ENCODE results near the gene CIRBP.
A peak's percentile ranks its signal among the peaks of the same experiment; 100 is the strongest.

The CIRBP gene

DNA sequence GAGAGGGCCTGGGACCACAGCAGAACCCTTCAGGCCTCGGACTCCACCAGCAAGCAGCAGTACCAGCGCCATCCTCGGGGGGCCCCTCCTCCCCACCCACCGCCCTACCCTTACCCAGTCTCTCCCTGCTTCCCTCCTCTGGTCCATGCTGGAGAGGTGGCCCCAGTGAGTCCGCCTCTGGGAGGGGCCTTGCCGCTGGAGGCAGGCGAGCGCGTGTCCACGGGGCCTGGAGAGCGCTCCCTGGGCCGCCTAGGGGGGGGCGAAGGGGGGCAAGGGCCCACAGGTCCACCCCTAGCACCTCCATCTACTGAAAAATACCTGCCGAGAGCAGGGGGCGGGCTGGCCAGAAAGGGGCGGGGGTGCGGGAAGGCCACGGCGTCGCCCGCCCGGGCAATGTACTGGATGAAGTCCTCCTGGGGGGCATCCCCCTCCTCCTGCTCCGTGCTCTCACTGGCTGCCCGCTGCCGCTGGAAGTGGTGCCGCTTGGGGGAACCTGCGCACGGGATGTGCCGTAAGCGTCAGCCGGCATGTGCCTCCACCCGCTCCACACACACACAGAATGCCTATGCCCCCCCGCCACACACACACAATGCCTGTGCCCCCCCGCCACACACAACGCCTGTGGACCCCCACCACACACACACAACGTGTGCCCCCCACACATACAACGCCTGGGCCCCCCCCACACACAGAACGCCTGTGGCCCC lies 38.2 kb upstream of the CIRBP start:
- no peak for DNase-seq

DNA sequence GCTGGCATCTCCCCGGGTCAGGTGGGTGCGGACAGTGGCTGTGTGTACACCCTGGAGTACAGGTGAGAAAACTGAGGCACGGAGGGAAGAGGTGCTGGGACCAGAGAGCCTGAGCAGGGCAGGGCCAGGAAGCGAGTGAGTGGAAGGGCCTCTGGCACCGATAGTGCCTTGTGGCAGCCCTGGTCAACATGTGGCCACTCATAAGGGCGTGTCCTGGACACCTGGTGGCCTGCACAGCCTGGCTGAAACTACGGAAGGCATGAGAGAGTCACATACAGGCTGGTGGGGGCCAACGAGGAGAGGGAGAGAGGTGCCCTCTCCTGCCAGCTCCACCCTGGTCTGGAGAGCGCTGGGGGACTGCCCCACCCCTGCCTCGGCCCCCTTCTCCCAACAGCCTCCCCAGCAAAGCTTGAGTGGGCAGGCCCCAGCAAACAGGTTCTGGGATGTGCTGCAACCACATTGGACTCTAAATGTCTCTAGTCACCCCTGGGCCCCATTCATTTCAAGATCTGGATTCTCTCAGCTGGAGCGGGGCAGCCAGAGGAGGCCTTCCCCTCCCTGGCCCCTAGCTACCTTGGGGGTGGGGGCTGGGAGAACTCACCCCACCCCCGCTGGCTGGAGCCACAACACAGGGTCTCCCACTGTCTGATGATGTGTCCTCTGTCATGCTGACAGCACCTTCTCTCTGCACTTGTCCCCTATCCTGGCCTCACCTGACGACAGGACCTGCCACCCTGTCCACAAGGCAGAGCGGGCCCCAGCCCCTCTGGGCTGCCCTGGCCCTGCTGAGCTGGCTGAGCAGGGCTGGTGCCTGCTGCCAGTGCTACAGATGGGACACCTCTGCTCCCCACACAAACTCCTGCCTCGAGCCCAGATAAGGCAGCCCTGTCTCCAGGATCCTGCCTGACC lies 37.1 kb upstream of the CIRBP start:
- no peak for DNase-seq

DNA sequence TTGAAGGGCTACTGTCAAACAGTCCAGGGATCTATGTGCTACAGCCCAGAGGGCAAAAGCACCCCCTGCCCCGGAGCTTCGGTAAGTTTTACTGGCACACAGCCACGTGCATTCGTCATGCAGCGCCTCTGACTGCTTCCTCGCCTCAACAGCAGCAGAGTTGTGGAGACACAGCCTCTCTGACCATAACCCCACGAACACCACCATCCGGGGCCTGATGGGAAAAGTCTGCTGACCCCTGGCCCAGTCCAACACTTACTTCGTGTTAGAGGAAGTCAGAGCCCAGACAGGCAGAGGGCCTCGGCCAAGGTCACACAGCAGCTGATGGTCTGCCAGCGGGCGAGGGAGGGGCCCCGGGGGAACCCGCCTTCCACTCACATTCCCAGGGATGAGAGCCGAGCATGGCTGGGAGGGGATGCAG lies 36.5 kb upstream of the CIRBP start:
- no peak for DNase-seq

DNA sequence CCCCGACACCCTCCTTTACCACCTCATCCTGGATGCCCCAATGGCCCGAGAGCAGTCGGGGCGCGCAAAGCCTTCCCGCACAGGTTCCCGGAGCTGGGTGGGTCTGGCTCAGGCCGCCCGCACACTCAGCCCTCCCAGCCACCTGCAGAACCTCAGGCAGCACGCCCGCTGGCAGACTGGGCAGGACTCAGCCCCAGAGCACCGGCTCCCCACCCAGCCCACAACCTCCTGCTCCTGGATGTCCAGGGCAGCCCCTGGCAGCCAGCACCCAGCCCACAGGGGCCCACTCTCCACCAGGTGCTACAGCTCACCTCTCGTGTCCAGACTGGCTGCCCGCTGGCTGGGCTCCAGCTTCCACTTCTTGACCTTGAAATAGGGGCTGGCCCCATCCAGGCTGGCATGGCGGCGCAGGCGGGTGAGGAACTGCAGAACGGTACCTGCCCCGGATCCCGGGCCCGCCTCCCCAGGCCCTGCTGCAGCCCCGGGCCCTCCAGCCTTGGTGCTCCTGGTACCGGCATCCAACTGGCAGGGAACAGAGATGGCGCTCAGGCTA lies 35.9 kb upstream of the CIRBP start:
- no peak for DNase-seq

DNA sequence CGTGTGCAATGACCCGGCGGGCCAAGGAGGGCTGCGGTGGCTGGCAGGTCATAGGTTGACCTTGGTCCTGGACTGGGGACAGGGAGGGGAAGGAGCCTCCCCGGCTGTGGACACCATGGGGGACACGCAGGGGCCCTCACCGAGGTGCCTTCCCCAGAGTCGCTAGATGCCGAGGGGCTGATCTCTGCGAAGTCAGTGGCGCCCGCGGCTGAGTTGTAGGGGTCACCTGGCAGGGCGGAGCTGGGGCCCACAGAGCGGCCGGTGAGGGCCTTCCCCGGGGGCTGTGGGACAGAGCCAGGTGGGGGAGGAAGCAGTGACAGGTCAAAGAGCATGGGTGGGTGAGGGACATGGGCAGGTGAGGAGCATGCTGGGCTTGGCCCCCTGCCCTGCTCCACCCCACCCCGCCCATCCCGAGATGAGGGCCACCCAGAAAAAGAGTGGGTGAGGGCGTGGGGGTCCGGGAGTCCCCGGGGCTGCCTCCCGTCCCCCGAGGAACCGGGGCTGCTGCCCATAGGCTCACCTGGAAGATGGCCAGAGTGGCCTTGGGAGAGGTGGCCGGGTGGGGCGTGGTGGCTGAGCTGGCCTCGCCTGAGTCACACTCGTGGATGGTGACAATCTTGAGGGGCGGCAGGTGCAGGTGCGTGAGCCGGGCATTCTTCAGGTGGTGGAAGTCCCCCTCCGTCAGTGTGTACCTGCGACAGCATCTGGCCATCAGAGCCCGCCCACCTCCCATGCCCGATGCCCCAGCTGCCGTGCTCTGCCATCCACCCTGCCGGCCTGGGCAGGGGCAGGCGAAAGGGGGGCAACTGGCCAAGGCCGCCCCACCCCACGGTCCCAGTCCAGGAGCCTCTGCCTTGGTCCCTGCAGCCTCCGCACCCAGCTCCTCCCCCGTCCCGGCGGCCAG lies 34.8 kb upstream of the CIRBP start:
- no peak for DNase-seq

DNA sequence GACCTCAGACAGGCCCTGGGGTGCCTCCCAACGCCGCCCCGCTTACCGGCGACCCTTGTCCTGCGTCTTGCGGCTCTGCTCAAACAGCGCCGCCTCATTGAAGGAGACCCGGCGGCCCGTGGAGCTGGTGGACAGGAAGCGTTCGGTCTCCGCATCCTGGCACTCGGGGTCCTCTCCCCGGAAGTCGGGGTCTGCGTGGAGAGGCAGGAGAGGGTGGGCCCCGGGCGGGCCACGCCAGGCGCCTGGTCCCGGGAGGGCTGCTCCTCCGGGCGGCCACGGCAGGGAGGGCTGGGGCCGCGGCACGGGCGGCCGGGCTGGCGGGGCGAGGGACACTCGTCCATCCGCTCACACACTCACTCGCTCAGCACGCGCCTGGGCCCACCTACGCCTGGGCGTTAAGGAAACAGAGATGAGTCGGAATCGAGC lies 34.2 kb upstream of the CIRBP start:
- DNase-seq: no peak

DNA sequence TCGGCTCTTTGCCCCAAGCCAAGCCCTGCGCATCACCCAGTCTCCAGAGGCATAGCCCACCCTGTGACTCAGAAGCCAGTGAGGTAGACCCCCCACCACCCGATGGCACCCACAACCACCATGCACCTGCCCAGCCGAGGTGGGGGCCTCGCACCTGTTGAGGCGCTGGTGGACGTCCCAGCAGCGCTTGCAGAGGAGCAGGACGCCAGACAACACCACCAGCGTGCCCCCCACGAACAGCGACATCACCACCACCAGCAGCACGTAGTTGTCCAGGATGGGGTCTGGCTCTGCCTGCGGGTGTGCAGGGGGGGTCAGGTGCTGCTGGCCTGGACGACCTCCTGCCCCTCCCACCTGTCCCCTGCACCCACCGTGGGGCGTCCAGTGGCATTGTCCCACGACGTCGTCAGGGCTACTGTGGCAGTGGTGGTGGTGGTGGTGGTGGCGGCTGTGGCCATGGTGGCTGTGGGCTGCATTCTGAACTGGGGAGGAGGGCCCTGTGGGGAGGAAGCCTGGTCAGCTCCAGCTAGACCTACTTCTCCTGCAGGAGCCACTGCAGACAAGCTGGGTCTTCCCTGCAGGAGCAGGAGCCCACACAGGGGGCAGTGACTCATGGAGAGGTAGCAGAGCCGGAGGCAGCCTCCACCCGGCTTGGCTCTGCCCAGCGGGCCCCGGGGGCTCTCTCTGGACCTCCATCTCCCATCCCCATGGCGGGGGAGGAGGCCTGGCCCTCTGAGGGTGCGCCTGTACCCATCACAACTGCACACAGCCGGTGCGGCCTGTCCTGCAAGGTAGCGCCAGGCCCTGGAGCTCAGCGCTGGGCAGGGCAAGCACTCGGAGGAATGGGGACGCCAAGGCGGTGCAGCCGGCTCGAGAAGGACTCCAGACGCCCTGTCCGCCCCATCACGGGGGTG lies 33.2 kb upstream of the CIRBP start:
- DNase-seq: no peak

DNA sequence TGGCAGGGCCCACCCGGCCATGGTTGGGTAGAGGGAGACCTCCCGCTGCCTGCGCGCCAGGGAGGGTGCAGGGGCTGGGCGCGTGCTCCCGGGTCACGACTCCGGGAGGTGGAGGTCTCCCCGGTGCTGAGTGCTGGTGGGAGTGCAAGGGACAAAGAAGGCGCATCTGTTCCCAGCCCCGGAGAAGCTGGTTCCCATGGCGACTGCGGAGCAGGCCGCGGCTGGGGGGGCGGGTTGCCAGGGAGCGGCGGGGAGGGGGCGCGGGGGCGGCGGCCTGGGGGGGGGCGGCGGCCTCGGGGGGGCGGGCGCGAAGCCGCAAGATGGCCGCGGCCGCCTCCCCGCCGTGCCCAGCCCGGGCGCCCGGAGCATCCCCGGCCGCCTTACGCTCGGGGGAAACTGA lies 32.6 kb upstream of the CIRBP start:
- DNase-seq: no peak

DNA sequence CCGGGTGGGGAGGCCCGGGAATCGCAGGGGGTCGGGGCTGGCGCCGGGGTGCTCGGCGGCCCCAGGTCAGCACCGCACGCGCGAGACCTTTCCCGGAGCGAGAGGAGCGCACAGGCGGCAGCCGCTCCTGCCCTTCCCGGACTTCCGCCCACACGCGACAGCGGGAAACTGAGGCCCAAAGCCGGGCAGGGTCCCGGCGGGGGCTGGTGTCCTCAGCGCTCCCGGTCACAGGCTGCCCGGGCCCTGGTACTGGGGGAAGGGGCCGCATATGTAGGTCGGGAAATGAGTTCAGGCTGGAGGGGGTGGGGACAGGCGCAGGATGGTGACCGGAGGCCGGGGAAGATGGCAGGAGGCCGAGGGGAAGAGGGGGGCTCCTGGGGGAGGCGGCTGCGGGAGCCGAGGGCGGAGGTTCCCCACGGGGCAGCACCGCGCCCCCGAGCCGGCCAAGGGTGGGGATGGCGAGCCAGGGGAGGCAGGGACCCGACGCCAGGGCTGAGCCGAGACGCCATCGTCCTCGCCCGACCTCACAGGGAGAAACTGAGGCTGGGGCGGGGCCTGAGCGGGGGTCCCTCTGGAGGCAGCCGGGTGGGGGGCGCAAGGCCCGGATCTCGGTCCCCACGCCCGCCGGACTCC lies 32.0 kb upstream of the CIRBP start:
- DNase-seq: no peak

DNA sequence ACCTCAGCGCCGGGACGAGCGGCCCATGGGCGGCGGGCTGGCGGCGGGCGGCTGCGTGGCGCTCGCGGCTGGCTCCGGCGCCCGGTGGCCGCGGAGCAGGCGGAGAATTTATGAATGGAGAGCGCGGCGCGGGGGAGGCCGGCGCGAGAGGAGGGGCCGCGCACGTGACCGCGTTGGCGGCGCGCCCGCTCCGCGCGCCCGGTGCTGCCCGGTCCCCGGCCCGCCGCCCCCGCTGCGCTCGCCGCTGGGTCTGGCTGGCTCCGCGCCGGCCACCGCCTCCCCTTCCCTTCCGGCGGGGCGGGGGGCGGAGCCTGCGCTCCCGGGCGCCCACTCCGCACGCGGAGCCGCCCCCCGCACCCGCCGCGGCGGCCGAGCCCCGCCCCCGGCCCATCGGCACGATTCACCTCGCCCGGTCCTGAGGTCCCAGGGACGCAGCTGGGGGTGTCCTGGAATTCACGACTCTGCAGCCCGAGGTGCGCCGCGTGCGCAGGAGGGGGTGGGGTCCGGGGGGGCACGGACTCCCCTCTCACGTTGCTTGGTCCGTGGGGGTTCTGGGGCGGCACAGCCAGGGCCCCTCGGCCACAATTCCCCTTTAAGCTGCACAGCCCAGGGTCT lies 31.3 kb upstream of the CIRBP start, which contains the start of gene CBARP:
CBARP (minus strand) TSS at position 252 of the 615 bp plus-strand sequence. CDS start 1,905 bp downstream, outside the sequence.
- DNase-seq: no peak

DNA sequence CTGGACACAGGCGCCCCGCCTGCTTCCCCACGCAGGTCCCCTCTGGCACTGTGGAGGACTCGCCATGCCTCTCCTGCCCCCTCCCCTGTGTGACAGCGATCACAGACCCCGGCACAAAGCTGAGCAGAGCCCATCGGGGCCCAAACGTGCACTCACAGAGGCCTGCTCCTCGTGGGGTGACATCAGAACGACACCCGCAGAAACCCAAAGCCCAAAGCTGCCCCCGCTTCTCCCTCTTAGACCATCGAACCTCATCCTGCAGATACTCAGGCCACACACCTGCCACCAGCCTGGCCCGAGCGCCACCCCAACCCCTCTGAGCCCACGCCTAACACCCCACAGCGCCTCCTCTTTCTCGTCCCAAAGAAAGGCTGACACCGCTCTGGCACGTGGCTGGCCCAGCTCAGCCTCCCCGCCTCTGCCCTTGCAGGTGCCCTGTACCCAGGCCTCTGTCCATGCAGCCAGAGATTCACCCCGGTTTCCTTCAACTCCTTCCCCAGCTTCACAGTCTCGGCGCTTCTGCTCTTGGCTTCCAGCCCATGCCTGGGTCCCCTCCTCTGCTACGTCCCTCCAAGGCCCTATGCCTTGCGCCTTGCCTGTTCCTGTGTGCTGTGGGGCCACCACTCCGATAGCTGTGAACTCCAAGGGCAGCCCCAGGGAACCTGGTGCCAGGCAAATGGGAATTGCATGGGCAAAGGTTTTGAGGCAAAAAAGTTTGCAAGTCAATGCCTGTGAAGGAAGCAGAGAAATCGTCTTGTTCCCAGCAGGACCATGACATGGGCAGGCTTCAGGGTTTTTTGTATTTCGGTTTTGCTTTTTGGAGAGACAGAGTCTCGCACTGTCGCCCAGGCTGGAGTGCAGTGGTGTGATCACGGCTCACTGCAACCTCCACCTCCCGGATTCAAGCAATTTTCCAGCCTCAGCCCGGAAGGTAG lies 30.5 kb upstream of the CIRBP start:
- no peak for DNase-seq

DNA sequence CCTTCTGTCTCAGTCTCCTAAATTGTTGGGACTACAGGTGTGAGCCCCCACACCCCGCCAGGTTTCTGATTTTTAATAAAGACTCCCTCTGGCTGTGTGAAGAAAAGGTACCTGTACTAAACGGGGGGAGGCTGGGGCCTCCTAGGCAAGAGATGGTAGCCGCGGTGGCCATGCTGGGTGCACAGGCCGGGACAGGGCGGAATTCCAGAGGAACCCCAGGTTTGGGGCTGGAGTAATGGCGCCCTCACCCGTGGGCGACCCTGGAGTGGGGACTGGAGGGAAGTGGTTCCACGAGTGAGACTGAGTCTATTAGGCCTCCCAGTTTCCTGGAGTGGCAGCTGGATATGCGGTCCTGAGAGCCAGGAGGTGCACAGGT lies 29.7 kb upstream of the CIRBP start:
- no peak for DNase-seq

DNA sequence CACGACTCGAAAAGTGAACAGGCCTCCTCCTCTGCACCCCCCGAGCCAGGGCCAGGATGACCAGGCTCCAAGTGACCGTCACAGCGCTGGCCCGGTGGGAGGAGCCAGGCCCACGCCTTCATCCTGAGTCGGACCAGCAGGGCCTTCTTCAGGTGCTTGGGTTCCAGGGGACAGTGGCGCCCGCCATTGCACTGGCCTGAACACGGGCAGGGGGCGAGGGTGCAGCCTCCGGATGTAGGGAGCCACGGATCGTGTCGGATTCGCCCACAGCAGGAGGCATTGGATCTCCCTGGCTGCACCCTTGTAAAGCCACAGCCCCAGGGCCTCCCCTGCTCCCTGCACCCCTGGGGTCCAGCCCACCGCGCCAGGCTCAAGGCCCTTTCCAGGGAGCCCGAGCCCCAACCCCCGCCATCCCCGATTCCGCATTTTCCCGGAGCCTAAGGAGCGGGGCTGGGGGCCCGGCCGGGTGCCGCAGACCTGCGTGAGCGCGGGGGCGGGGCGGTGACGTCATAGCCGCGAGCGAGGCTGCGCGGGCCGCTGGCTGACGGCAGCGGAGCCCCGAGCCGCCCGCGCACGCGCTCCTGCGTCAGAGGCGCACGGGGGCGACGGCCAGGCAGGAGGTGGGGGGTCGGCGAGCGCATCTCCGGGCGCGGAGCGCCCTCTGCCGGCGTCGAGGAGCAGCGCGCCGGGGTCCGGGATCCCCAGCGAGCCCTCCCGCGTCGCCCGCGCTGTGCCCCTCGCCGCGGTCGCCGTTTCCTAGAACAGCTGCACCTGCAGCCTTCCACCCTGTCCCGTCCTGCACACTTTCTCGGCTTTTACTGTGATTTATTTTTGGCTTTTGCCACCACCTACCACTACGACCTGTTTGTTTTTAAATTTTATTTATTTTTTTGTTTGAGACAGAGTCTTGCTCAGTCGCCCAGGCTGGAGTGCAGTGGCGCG lies 29.1 kb upstream of the CIRBP start:
- DNase-seq: peak; percentile 89

DNA sequence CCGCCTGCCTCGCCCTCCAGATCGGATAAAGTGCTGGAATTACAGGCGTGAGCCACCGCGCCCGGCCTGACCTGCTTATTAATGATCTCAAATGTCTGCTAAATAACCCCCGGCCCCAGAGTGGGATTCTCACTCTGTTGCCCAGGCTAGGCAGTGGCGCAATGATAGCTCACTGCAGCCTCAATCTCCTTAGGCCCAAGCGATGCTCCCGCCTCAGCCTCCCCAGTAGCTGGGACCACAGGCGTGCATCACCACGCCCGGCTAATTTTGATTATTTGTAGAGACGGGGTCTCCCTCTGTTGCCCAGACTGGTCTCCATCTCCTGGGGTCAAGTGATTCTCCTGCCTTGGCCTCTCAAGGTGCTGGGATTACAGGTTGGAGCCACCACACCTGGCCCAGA lies 28.2 kb upstream of the CIRBP start:
- no peak for DNase-seq

DNA sequence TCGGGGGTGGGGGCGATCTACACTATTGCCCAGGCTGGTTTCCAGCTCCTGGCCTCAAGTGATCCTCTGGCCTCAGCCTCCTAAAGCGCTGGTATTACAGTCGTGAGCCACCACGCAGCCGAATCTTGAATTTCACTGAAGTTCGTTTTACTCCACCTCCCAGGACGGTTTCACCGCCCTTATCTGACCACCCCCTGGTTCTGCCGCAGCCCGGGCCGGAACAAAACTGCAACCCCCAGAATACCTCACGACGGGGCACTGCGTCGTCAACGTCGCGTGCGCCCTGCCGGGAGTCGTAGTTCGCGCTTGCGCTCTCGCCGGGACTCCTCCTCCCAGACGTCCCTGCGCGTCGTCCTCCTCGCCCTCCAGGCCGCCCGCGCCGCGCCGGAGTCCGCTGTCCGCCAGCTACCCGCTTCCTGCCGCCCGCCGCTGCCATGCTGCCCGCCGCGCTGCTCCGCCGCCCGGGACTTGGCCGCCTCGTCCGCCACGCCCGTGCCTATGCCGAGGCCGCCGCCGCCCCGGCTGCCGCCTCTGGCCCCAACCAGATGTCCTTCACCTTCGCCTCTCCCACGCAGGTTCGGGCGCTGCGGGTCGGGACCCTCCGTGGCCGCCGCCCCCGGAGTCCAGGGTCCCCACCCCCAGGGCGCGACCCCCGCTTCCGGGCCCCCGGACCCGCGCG lies 27.6 kb upstream of the CIRBP start, which contains the start of gene ATP5F1D:
ATP5F1D (plus strand) TSS at position 335 of the 679 bp plus-strand sequence; CDS start at position 435, 100 bp downstream.
- peak; percentile 90 for DNase-seq

DNA sequence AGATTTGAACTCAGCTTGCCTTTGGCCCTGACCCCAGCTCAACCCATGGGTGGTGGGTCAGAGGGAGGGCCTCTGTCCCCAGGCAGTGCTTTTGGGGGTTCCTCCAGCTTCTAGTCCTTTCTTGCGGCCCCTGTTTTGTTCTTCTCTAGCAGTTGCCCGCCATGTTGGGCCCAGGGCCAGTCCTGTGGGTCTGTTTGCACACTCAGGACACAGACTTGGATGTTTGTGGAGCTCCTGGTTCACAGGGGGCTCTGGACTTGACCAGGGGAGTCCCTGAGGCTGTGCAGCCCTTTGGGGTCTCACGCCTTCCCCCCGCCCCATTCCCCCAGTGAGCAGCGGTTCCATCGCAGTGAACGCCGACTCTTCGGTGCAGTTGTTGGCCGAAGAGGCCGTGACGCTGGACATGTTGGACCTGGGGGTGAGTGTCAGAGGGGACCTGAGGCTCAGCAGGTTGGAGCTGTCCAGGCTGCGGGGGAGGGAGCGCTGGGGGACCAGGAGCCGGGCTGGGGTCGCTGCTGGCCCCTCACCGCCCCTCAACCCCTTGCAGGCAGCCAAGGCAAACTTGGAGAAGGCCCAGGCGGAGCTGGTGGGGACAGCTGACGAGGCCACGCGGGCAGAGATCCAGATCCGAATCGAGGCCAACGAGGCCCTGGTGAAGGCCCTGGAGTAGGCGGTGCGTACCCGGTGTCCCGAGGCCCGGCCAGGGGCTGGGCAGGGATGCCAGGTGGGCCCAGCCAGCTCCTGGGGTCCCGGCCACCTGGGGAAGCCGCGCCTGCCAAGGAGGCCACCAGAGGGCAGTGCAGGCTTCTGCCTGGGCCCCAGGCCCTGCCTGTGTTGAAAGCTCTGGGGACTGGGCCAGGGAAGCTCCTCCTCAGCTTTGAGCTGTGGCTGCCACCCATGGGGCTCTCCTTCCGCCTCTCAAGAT lies 25.1 kb upstream of the CIRBP start:
- DNase-seq: peak; percentile 81
